Nasal cavity respiratory epithelium epithelial cell of viscerocranial mucosa (primary cell): ENCODE data around the gene EQTN. TPM values are rescaled to one million over a fixed set of nuclear protein-coding genes. Genes with fewer than 3 reads are reported as not detected.

Experiments used
- total RNA-seq: library from RNA; depleted of rRNA; stranded (reverse); fragments of >200 nt; gene quantifications from 2 replicates; pipeline ENCODE4 v1.2.3, GENCODE V29; 2014

EQTN gene
- 0.14 TPM in 1 of 2 replicates, not detected in the other for total RNA-seq

GRCh38 chr9:27297050-27297449 is at the start of gene EQTN:
Gene EQTN (minus strand): TSS chr9:27297150. CDS start chr9:27297055, 95 bp downstream.

Other genes starting within 250 kb of the EQTN start
- under 0.01 TPM in 2 replicates for gene TEK, start 187.9 kb downstream of the EQTN start, total RNA-seq
- gene IFNK, start 227.1 kb upstream of the EQTN start, total RNA-seq, result not detected in 2 replicates
- gene MOB3B, start 232.7 kb upstream of the EQTN start, total RNA-seq, result 0.68 and 4.1 TPM in 2 replicates